Kidney (tissue), 14 donors: ENCODE results near the gene WDR70. TPM values are rescaled to one million over a fixed set of nuclear protein-coding genes. Genes with fewer than 3 reads are reported as not detected.
A peak's percentile ranks its signal among the peaks of the same experiment; 100 is the strongest.
"Not testable (repeated sequence)": the region's sequence is repeated elsewhere in the genome, so short reads cannot be mapped to it uniquely, and the experiment has no call there.

Experiments used
- DNase-seq, 5 donors: peaks; one replicate each; pipeline ENCODE4 v3.0.0-alpha.2; 2013 to 2020
- FAIRE-seq: peaks from 2 replicates; lab custom pipeline; 2012; peaks lifted over from hg19 to GRCh38; lab: Jason Lieb, UNC
- H3K27ac ChIP-seq, 2 donors: one replicate each; pipeline ENCODE4 v1.7.0; 2013; ENCODE audit warnings: low read depth in 2 of 2, low read length in 2 of 2, inconsistent platforms in 1 of 2
- H3K27me3 ChIP-seq: one replicate; pipeline ENCODE4 v1.7.1; 2013; ENCODE audit warnings: low read length, inconsistent platforms; ENCODE audit not compliant: control insufficient read depth, insufficient read depth
- H3K36me3 ChIP-seq, 3 donors: one replicate each; pipeline versions ENCODE4 v1.7.0 to v1.7.1; 2013; ENCODE audit warnings: low read length in 3 of 3, control low read depth in 1 of 3, inconsistent platforms in 1 of 3; ENCODE audit not compliant: insufficient read depth in 3 of 3, control insufficient read depth in 2 of 3
- H3K4me1 ChIP-seq, 3 donors: one replicate each; pipeline versions ENCODE4 v1.7.0 to v1.7.1; 2013; ENCODE audit warnings: low read length in 3 of 3, inconsistent platforms in 1 of 3, low read depth in 1 of 3; ENCODE audit not compliant: control insufficient read depth in 2 of 3, insufficient read depth in 2 of 3
- H3K4me3 ChIP-seq, 3 donors: one replicate each; pipeline versions ENCODE4 v1.7.0 to v1.8.1; 2013; ENCODE audit warnings: low read length in 3 of 3, control low read depth in 1 of 3, inconsistent platforms in 1 of 3
- H3K9ac ChIP-seq, 3 donors: one replicate each; pipeline versions ENCODE4 v1.7.0 to v1.7.1; 2013; ENCODE audit warnings: low read length in 3 of 3, control low read depth in 1 of 3, inconsistent platforms in 1 of 3
- H3K9me3 ChIP-seq, 3 donors: one replicate each; pipeline versions ENCODE4 v1.7.0 to v1.7.1; 2013; ENCODE audit warnings: low read length in 3 of 3, control low read depth in 1 of 3, inconsistent platforms in 1 of 3; ENCODE audit not compliant: control insufficient read depth in 2 of 3, insufficient read depth in 1 of 3
- intact Hi-C: fragments of 100-400 bp; cut with DNase I; formaldehyde crosslinking; loops from one replicate; pipeline ENCODE4 v1.11.1; 2022
- polyA plus RNA-seq: library from polyadenylated mRNA; stranded (reverse); fragments of 350-450 nt; fragmentation: Illumina TruSeq; extraction: RNeasy Lipid Tissue Mini Kit (QIAGEN cat#74804); gene quantifications from one replicate; pipeline ENCODE4 v1.2.3, GENCODE V29; 2014; ENCODE audit warnings: low read depth, low replicate concordance; ENCODE audit not compliant: insufficient read depth
- total RNA-seq: library from RNA; stranded (reverse); fragmentation: NEBNext Ultra II Directional; extraction: Animal tissue kit (Norgen Biotek cat#: 25700); gene quantifications from one replicate; pipeline ENCODE4 v1.2.1, GENCODE V29; 2021
- TF ChIP-seq, protein P1 (sequence below): IDR thresholded peaks from 3 replicates; pipeline ENCODE4 v1.5.1; 2012; ENCODE audit warnings: mild to moderate bottlenecking, moderate library complexity, borderline replicate concordance; ENCODE audit not compliant: insufficient read depth; ENCODE audit errors: extremely low read depth
- donor health status: control.
- donor health status: control.
- donor health status: control.
- donor health status: control.
- donor health status: control.
- donor health status: DM: yes; HTN: yes; CAD: no.
- donor health status: Normal renal cell carcinoma (clear cell type).

The WDR70 gene
- total and polyA plus RNA-seq, 2 donors from 2014 or later: 27.2 to 32.3 TPM

DNA sequence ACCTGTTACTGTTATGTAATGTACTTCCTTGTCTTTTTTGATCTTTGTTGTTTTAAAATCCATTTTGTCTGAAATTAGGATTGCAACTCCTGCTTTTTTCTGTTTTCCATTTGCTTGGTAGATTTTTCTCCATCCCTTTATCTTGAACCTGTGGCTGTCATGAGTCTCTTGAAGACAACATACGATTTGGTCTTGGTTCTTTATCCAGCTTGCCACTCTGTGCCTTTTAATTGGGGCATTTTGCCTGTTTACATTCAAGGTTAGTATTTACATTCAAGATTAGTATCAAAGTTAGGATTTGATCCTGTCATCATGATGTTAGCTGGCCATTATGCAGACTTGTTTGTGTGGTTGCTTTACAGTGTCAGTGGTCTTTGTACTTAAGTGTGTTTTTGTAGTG is 304.0 kb downstream of the WDR70 start:
- no peaks in the 10 kb centered on the region for H3K4me1 ChIP-seq
- no peak for FAIRE-seq
- no peaks in the 10 kb centered on the region for H3K9me3 ChIP-seq
- H3K4me3 ChIP-seq: no peak overlapping the region
- intact Hi-C loops: no loop called here
- DNase-seq: no peak
- H3K36me3 ChIP-seq: no peaks in the 10 kb centered on the region
- no peaks in the 10 kb centered on the region for H3K27me3 ChIP-seq
- H3K27ac ChIP-seq: no peak overlapping the region
- TF ChIP-seq, protein P1, sequence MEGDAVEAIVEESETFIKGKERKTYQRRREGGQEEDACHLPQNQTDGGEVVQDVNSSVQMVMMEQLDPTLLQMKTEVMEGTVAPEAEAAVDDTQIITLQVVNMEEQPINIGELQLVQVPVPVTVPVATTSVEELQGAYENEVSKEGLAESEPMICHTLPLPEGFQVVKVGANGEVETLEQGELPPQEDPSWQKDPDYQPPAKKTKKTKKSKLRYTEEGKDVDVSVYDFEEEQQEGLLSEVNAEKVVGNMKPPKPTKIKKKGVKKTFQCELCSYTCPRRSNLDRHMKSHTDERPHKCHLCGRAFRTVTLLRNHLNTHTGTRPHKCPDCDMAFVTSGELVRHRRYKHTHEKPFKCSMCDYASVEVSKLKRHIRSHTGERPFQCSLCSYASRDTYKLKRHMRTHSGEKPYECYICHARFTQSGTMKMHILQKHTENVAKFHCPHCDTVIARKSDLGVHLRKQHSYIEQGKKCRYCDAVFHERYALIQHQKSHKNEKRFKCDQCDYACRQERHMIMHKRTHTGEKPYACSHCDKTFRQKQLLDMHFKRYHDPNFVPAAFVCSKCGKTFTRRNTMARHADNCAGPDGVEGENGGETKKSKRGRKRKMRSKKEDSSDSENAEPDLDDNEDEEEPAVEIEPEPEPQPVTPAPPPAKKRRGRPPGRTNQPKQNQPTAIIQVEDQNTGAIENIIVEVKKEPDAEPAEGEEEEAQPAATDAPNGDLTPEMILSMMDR: no peak
- H3K9ac ChIP-seq: no peak overlapping the region

DNA sequence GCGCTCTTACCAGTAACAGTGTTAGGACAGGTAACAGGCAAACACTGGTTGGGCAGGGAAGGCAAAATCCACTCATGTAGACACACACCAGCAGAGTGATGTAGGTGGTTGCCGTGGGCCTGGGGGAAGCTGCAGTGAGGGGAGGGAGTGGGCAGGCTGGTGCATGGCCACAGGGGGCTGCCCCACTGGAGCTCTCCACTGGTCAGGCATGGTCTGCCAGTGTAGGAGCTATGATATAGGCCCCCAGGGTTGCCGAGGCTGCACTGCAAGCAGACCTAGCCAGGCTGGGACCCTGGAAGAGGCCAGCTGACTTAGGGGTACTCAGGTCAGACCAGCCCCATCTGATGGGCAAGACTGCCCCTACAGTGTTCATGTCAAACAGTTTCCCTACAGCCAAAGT is 306.1 kb downstream of the WDR70 start:
- Histone ChIP-seq H3K27me3 (no peaks in the 10 kb centered on the region), H3K4me3 (no peak overlapping the region), H3K4me1 (no peaks in the 10 kb centered on the region), H3K36me3 (no peaks in the 10 kb centered on the region), H3K27ac (no peak overlapping the region), H3K9me3 (no peaks in the 10 kb centered on the region), H3K9ac (no peak overlapping the region)
- TF ChIP-seq, protein P1: no peak
- no peak for DNase-seq
- intact Hi-C loops: no loop called here
- no peak for FAIRE-seq

DNA sequence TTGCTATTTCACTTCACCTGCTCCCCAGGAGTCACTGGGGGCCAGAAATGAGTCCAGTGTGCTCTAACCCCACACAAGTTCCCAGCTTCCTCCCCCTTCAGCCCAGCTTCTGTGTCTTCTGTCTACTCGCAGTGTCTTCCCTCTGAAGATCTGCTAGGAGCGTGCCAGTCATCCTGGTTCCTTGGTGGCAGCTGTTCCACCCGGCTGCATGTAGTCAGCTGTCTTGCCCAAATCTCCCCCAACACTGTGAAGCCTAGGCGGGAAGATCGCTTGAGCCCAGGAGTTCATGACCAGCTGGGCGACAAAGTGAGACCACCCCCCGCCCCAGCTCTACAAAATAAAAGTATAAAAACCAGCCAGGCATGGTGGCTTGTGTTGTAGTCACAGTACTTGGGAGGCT is 306.7 kb downstream of the WDR70 start:
- H3K4me3 ChIP-seq: no peak overlapping the region
- no peak overlapping the region for H3K27ac ChIP-seq
- H3K27me3 ChIP-seq: no peaks in the 10 kb centered on the region
- H3K4me1 ChIP-seq: no peaks in the 10 kb centered on the region
- no peaks in the 10 kb centered on the region for H3K9me3 ChIP-seq
- intact Hi-C loops: no loop called here
- DNase-seq (no peak), FAIRE-seq (no peak)
- H3K36me3 ChIP-seq: no peaks in the 10 kb centered on the region
- H3K9ac ChIP-seq: no peak overlapping the region
- TF ChIP-seq, protein P1: no peak

DNA sequence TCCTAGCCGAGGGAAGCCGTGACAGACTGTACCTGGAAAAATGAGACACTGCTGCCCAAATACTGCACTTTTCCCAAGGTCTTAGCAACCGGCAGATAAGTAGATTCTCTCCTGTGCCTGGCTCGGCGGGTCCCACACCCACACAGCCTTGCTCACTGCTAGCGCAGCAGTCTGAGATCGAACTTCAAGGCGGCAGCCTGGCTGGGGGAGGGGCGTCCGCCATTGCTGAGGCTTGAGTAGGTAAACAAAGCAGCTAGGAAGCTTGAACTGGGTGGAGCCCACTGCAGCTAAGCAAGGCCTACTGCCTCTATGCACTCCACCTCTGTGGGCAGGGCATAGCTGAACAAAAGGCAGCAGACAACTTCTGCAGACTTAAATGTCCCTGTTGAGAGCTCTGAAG is 309.8 kb downstream of the WDR70 start:
- intact Hi-C loops, H3K4me1 ChIP-seq, H3K9me3 ChIP-seq, H3K9ac ChIP-seq, H3K27ac ChIP-seq, H3K4me3 ChIP-seq, FAIRE-seq, H3K36me3 ChIP-seq, H3K27me3 ChIP-seq: not testable (repeated sequence)
- peak in 1 of 5 donors; percentile 33 for DNase-seq

DNA sequence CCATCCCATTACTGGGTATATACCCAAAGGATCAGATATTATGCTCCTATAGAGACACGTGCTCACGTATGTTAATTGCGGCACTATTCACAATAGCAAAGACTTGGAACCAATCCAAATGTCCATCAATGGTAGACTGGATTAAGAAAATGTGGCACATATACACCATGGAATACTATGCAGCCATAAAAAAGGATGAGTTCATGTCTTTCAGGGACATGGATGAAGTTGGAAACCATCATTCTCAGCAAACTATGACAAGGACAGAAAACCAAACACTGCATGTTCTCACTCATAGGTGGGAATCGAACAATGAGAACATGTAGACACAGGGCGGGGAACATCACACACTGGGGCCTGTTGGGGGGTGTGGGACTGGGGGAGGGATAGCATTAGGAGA is 315.2 kb downstream of the WDR70 start:
- H3K36me3 ChIP-seq, H3K9me3 ChIP-seq, FAIRE-seq, H3K4me1 ChIP-seq, H3K4me3 ChIP-seq, H3K9ac ChIP-seq, DNase-seq, H3K27ac ChIP-seq, intact Hi-C loops, H3K27me3 ChIP-seq: not testable (repeated sequence)
